Adrenal gland (tissue), 5 donors: ENCODE results near the gene GAL3ST3.

Source experiments
- CTCF ChIP-seq, 6 experiments: fragments of 450-650 bp in 4 of 6; fragments of 200-600 bp in 2 of 6; sonication (generic) in 1 of 6; IDR thresholded peaks; 1 replicate in 5 of 6; 2 replicates in 1 of 6; pipeline versions ENCODE4 v1.5.1 to v1.8.0; 2016 to 2021; ENCODE audit warnings: antibody characterized with exemption in 6 of 6, mild to moderate bottlenecking in 2 of 6, moderate library complexity in 1 of 6
- POLR2A ChIP-seq, 2 donors: fragments of 450-650 bp; IDR thresholded peaks; one replicate each; pipeline ENCODE4 v1.6.1; 2017; ENCODE audit warnings: antibody characterized with exemption in 2 of 2, mild to moderate bottlenecking in 2 of 2, moderate library complexity in 1 of 2
- donor health status: DM: no; HTN: no; CAD: no.

GRCh38 chr11:66067640-66068039 is 18.7 kb upstream of the GAL3ST3 start:
- TF ChIP-seq CTCF (IDR thresholded peaks at IDR 0.05), result no peak
- no peak for TF ChIP-seq POLR2A (IDR thresholded peaks at IDR 0.05)
